OCI-LY3 (cell line): Measurements from ENCODE around the gene MAPK8IP1.

ENCODE experiments used
- EZH2phosphoT487 ChIP-seq: fragments of 200-600 bp; shearing (Covaris generic); IDR thresholded peaks from 2 replicates; pipeline ENCODE4 v1.6.1; 2018; ENCODE audit warnings: antibody characterized with exemption, mixed run types, low read depth
- TF ChIP-seq, protein P1 (sequence below): fragments of 200-600, 300-600 bp; sonication (generic); IDR thresholded peaks from 2 replicates; pipeline ENCODE4 v1.5.1; 2014; ENCODE audit warnings: antibody characterized with exemption, low read length, low read depth

DNA sequence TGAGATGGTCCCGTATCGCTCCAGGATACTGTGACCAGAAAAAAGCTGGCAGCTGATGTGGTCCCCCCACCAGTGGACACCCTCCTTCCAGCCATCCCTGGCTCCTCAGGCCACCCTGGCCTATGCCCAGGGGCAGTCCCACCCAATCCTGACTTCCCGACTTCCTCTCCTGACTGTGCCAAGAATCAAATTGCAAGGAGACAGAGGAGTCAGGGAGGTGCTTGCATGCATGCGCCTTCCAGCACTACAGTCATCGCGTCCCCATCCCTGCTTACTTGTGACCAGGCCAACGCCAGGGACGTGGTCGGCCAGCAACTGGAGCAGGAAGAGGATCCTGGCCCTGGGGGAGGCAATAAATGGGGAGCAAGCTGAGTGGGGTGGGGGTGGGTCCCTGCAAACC lies 25.2 kb downstream of the MAPK8IP1 start:
- TF ChIP-seq, protein P1, sequence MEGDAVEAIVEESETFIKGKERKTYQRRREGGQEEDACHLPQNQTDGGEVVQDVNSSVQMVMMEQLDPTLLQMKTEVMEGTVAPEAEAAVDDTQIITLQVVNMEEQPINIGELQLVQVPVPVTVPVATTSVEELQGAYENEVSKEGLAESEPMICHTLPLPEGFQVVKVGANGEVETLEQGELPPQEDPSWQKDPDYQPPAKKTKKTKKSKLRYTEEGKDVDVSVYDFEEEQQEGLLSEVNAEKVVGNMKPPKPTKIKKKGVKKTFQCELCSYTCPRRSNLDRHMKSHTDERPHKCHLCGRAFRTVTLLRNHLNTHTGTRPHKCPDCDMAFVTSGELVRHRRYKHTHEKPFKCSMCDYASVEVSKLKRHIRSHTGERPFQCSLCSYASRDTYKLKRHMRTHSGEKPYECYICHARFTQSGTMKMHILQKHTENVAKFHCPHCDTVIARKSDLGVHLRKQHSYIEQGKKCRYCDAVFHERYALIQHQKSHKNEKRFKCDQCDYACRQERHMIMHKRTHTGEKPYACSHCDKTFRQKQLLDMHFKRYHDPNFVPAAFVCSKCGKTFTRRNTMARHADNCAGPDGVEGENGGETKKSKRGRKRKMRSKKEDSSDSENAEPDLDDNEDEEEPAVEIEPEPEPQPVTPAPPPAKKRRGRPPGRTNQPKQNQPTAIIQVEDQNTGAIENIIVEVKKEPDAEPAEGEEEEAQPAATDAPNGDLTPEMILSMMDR, result no peak
- no peak for TF ChIP-seq EZH2phosphoT487
